ENCODE results near the gene LHX4. TPM values are rescaled to one million over a fixed set of nuclear protein-coding genes. Genes with fewer than 3 reads are reported as not detected.
A peak's percentile ranks its signal among the peaks of the same experiment; 100 is the strongest.

The LHX4 gene
- total and polyA plus RNA-seq, 2 experiments from 2014 or later, result 0.30 TPM; not detected in 1

- H4K20me1 ChIP-seq (ENCODE audit: insufficient read depth), result no peaks in the 10 kb centered on the region
- no peaks in the 10 kb centered on the region for H3K36me3 ChIP-seq (ENCODE audit: low read depth)
- no peaks in the 10 kb centered on the region for H3F3A ChIP-seq (ENCODE audit: insufficient read depth)
- WGBS, 2 experiments (ENCODE audit: low coverage in 1 of 2, low lambda C conversion rate in 2 of 2, missing lambda C conversion rate in 2 of 2), result 94 to 100% methylated on average over 1 of the region's 1 CpG
- peaks cover 5% of the 10 kb centered on the region for H3K4me1 ChIP-seq (ENCODE audit: insufficient read depth)
- H2AFZ ChIP-seq, result no peak overlapping the region
- no peaks in the 10 kb centered on the region for H3K9me3 ChIP-seq (ENCODE audit: low read depth)
- no peak overlapping the region for H3K27ac ChIP-seq
- H3K9me2 ChIP-seq (ENCODE audit: insufficient read depth), result no peaks in the 10 kb centered on the region
- no peak for TF ChIP-seq EZH2phosphoT487 (IDR thresholded peaks at IDR 0.05; ENCODE audit: insufficient read depth, low read depth)
- no peak for TF ChIP-seq EZH2 (IDR thresholded peaks at IDR 0.05; ENCODE audit: insufficient read depth, poor library complexity, severe bottlenecking)
- no peaks in the 10 kb centered on the region for H3K27me3 ChIP-seq (replicated peaks; ENCODE audit: insufficient read depth)
- no peak overlapping the region for H3K9ac ChIP-seq
- in situ Hi-C loops (cut with MboI), result no loop called here
- DNase-seq, result no peak
- no peak overlapping the region for H3K4me3 ChIP-seq
- no peak overlapping the region for H3K4me2 ChIP-seq (ENCODE audit: unreplicated experiment)
- H3K79me2 ChIP-seq (ENCODE audit: insufficient read depth), result peaks cover 6% of the 10 kb centered on the region; the same call in 1 of the 2 replicates
These were observed 65.9 kb downstream of the LHX4 start for GRCh38 chr1:180295999-180296398.

- H3K27me3 ChIP-seq (replicated peaks; ENCODE audit: insufficient read depth), result no peaks in the 10 kb centered on the region
- no peak overlapping the region for H3K4me2 ChIP-seq (ENCODE audit: unreplicated experiment)
- in situ Hi-C loops (cut with MboI), result no loop called here
- WGBS, 2 experiments (ENCODE audit: low coverage in 1 of 2, low lambda C conversion rate in 2 of 2, missing lambda C conversion rate in 2 of 2), result 79 to 82% methylated on average over 7 of the region's 7 CpGs
- H3K9me3 ChIP-seq (ENCODE audit: low read depth), result no peaks in the 10 kb centered on the region
- no peak for DNase-seq
- no peak for TF ChIP-seq EZH2phosphoT487 (IDR thresholded peaks at IDR 0.05; ENCODE audit: insufficient read depth, low read depth)
- TF ChIP-seq EZH2 (IDR thresholded peaks at IDR 0.05; ENCODE audit: insufficient read depth, poor library complexity, severe bottlenecking), result no peak
- no peak overlapping the region for H3K9ac ChIP-seq
- peaks cover 6% of the 10 kb centered on the region; the same call in 1 of the 2 replicates for H3K79me2 ChIP-seq (ENCODE audit: insufficient read depth)
- H2AFZ ChIP-seq, result no peak overlapping the region
- no peak overlapping the region for H3K27ac ChIP-seq
- no peaks in the 10 kb centered on the region for H3K9me2 ChIP-seq (ENCODE audit: insufficient read depth)
- H3K4me1 ChIP-seq (ENCODE audit: insufficient read depth), result peaks cover 10% of the 10 kb centered on the region
- H3K36me3 ChIP-seq (ENCODE audit: low read depth), result no peaks in the 10 kb centered on the region
- no peaks in the 10 kb centered on the region for H4K20me1 ChIP-seq (ENCODE audit: insufficient read depth)
- no peak overlapping the region for H3K4me3 ChIP-seq
- H3F3A ChIP-seq (ENCODE audit: insufficient read depth), result no peaks in the 10 kb centered on the region
These were observed 69.6 kb downstream of the LHX4 start for GRCh38 chr1:180299479-180300221.

- no peaks in the 10 kb centered on the region for H3K9me2 ChIP-seq (ENCODE audit: insufficient read depth)
- H3F3A ChIP-seq (ENCODE audit: insufficient read depth), result no peaks in the 10 kb centered on the region
- H4K20me1 ChIP-seq (ENCODE audit: insufficient read depth), result no peaks in the 10 kb centered on the region
- H3K4me3 ChIP-seq, result no peak overlapping the region
- H3K27me3 ChIP-seq (replicated peaks; ENCODE audit: insufficient read depth), result no peaks in the 10 kb centered on the region
- TF ChIP-seq EZH2 (IDR thresholded peaks at IDR 0.05; ENCODE audit: insufficient read depth, poor library complexity, severe bottlenecking) (no peak), EZH2phosphoT487 (IDR thresholded peaks at IDR 0.05; ENCODE audit: insufficient read depth, low read depth) (no peak)
- DNase-seq, result peak; percentile 14
- no peaks in the 10 kb centered on the region for H3K9me3 ChIP-seq (ENCODE audit: low read depth)
- H3K4me2 ChIP-seq (ENCODE audit: unreplicated experiment), result no peak overlapping the region
- no peak overlapping the region for H3K27ac ChIP-seq
- H3K79me2 ChIP-seq (ENCODE audit: insufficient read depth), result peaks cover 6% of the 10 kb centered on the region; the same call in 1 of the 2 replicates
- H3K9ac ChIP-seq, result no peak overlapping the region
- in situ Hi-C loops (cut with MboI), result no loop called here
- no peak overlapping the region for H2AFZ ChIP-seq
- H3K4me1 ChIP-seq (ENCODE audit: insufficient read depth), result peaks cover 10% of the 10 kb centered on the region
- 93 to 100% methylated on average over 2 of the region's 2 CpGs for WGBS, 2 experiments (ENCODE audit: low coverage in 1 of 2, low lambda C conversion rate in 2 of 2, missing lambda C conversion rate in 2 of 2)
- no peaks in the 10 kb centered on the region for H3K36me3 ChIP-seq (ENCODE audit: low read depth)
These were observed 71.2 kb downstream of the LHX4 start for GRCh38 chr1:180301135-180301742.

- H3K4me2 ChIP-seq (ENCODE audit: unreplicated experiment), result peak overlapping the region; percentile 49
- WGBS, 2 experiments (ENCODE audit: low coverage in 1 of 2, low lambda C conversion rate in 2 of 2, missing lambda C conversion rate in 2 of 2), result 56 to 63% methylated on average over 1 of the region's 1 CpG
- in situ Hi-C loops (cut with MboI), result no loop called here
- no peaks in the 10 kb centered on the region for H3K9me3 ChIP-seq (ENCODE audit: low read depth)
- H3K9ac ChIP-seq, result no peak overlapping the region; the same call in 1 of the 2 replicates
- no peaks in the 10 kb centered on the region for H3K9me2 ChIP-seq (ENCODE audit: insufficient read depth)
- H3K4me3 ChIP-seq, result no peak overlapping the region
- peaks cover 37% of the 10 kb centered on the region for H3F3A ChIP-seq (ENCODE audit: insufficient read depth)
- no peaks in the 10 kb centered on the region; the same call in 1 of the 2 replicates for H3K36me3 ChIP-seq (ENCODE audit: low read depth)
- no peaks in the 10 kb centered on the region for H3K79me2 ChIP-seq (ENCODE audit: insufficient read depth)
- no peak overlapping the region for H2AFZ ChIP-seq
- H4K20me1 ChIP-seq (ENCODE audit: insufficient read depth), result no peaks in the 10 kb centered on the region
- TF ChIP-seq EZH2 (IDR thresholded peaks at IDR 0.05; ENCODE audit: insufficient read depth, poor library complexity, severe bottlenecking) (no peak), EZH2phosphoT487 (IDR thresholded peaks at IDR 0.05; ENCODE audit: insufficient read depth, low read depth) (no peak)
- no peaks in the 10 kb centered on the region for H3K27me3 ChIP-seq (replicated peaks; ENCODE audit: insufficient read depth)
- H3K4me1 ChIP-seq (ENCODE audit: insufficient read depth), result peaks cover 31% of the 10 kb centered on the region
- peak overlapping the region; percentile 73 for H3K27ac ChIP-seq
- DNase-seq, result peak; percentile 73
These were observed 79.3 kb downstream of the LHX4 start for GRCh38 chr1:180309338-180309737.
